ENCODE results near the gene UBTF.
A peak's percentile ranks its signal among the peaks of the same experiment; 100 is the strongest.

The UBTF gene

DNA sequence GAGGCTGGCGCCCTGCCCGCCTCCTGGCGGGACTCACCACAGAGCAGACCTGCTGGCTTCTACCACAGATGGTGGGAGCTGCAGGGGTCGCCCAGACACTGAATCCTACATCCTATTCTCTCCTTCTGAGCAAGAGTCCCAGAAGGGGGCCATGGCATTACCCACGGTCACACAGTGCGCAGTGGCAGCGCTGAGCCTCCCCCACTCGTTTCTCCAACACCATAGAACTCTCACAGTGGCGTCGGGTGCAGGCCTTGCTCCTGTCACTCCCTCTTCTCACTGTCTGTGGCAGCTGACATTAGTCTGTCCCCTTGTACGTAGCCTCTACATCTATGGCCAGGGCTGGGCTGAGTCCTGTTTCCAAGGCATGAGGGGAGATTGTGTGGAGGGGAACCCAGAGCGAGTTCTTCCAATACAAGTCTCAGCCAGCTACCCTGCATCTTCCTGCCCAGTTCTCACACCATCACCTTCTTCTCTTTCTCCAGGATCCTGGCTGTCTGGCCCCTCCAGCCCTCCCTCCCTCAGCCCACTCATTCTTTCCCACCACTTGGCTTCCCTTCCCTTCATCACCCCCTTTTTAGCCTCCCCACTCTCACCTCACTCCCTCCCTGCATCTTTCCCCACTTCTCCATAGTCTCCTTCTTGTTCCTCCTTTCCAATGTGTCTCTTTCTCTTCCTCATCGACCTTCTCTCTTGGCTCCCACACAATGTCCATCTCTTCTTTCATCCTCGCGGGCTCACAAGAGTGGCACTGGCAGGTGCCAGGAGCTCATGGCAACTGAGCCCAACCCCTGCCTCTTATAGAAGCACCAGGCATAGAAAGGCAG, 5.9 kb downstream of the UBTF start:
- DNase-seq = no peak

DNA sequence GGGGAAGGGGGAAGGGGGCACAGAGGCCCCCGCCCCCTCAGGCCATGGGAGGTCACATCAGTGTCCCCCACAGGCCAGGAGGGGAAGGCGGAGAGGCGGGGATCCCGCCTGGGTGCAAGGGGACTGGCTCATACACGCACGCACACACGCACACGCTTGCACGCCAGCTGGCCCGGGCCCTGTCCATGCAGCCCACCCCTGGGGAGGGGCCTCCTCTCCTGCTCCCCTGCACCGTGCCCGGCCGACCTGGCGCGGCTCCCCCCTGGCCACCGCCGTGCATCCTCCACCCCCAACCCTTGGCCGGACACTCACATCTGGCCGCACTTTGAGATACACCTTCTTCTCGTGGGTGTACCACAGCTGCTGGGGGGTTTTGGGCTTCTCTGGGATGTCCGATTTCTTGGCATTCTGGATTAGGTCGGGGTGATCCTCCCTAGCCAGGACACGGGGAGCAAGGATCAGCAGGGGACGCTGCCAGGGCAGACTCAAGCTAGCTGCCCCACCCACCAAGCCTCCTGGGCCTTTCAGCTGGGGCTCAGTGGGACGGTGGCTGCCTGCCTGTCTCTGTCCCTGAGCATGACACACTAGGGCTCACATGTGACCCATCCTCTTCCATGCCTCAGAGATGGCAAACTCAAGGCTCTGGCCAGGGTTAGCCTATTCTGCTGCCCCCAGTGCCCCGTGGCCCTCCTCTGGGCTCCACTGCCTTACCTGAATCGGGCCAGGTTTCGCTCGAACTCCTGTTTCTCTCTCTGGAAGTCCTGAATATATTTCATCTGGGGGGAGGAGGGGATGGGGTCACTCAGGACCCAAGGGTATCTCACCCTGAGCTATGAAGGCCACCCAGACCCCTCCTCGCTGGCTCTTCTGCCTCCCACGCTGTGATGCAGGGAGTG, 6.7 kb downstream of the UBTF start:
- no peak for DNase-seq

DNA sequence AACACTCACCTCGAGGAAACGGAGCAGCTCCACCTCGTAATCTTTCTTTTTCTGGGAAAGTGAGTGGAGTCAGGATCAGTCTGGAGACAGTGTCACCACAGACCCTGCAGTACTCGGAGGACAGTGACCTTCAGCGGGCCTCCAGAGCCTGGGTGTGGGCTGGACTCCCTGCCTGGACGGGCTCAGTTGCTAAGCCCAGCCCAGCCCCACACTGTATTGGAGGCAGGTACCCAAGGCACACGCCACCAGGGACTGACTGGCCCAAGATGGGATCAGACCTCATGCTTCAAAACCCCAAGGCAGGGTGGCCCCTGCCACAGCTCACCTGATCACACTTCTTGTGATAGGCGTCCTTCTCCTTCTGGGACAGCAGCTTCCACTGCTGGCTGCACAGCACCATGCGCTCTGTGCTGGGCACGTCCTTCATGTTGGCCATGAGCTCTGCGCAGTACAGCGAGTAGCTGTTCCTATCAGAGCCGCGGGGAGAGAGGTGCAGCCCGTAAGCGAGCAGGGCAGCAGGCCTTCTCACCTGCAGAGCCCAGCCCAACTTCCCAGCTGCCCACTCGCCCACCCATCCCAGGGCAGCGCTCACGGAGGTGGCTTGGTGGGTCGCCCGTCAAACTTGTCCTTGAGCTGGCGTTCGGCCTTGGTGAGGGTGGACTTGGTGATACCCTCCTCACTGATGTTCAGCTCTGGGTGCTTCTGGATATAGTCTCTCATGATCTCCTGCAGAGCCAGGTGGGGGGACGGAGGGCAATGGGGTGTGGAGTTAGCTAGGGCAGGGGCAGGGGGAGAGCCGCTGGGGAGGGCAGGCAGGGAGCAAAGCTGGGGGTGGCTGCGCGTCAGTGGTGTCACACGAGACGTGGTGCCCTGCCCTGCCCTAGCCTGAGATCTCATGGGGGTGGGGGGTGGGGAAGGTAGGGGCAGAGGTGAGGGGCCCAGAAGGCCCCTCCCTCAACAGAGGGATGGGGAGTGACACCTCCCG, 7.9 kb downstream of the UBTF start:
- DNase-seq = no peak

DNA sequence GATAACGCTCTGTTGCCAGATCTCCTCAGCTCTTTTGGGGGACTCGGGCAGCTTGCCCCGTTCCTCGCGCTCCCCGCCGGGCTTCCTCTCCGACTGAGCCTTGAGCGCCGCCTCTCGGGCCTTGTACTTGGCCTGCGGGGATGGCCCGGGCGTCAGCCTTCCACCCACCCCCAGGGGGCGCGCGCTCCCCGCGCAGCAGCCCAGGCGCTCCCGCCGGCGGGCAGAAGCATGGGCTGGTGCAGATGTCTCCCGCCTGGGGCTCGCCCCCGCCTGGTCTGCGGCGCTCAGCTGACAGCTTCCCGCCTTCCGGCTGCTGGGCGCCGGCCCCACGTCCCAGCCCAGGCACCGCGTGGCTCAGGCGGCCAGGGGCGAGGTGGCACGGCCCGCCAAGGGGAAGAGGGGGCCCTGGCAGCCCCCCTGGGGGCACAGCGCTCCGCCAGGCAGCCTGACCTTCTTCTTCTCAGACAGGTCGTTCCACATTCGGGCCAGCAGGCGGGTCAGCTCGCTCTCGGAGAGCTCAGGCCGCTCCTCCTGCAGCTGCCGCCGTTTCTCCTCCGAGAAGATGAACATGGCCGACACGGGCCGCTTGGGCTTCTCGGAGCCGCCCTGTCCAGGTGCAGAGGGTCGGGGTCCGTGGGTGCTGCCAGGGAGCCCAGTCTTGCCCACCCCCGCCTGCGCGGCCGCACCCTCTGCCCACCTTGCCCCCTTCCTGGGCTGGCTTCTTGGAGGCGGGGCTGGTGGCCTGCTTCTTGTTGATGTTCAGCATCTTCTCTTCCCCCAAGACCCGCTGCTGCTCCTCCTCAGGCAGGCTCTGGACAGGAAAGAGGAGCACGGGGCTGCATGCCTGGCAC, 8.9 kb downstream of the UBTF start:
- DNase-seq = peak; percentile 91

DNA sequence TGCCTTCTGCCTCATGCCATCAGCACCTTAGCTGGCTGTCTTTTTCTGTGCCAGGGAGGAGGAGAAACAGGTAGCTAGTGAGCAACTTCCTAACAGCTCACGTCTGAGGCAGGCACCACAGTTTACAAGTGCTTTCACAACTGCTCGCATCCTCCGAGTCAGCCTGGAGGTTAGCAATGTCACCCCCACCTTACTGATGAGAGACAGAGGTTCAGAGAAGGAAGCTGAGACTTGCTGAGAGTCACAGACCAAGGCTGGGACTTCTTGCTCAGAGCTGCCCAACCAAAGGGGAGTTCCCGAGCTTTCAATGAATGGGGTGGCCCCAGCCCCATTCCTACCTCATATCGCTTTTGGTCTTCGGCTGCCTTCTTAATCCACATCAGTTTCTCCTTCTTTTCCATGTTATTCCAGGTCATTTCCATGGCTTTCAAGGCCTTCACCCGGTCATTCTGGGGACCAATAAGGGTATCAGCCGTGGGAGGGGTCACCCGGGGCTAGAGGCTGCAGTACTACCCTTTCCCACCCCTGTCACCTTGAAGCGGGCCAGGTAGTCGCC, 9.6 kb downstream of the UBTF start:
- DNase-seq = no peak

DNA sequence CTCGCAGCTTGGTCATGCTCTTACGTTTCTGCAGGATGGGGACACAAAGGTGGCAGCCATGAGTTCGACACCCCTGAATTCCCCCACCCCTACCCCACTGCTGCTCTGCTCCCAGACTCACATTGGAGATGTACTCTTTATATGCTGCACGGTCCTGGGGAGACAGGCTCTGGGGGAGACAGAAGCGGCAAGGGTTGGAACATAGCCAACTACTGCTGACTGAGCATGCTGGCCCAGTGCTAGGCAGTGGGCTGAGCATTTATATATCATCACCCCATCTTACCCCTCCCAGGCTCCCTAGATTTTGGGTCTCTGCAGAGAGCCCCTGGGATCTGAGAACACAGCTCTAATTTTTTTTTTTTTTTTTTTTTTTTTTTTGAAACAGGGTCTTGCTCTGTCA, 11.7 kb downstream of the UBTF start:
- no peak for DNase-seq

DNA sequence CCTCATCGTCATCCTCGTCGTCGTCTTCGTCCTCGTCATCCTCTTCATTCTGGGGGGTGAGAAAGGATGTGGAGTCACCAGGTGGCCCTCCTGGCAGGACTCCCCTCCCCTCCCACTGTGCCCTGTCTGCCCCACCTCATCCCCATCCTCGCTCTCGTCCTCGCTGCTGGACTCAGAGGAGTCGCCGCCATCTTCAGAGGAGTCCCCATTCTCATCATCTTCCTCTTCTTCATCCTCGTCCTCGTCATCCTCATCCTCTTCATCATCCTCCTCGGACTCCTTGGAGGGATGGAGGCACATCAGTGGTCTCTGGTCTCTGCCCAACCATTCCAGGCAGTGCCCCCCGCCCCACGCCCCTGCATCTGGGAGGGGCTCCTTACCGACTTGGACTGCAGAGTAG, 12.2 kb downstream of the UBTF start:
- DNase-seq = no peak

DNA sequence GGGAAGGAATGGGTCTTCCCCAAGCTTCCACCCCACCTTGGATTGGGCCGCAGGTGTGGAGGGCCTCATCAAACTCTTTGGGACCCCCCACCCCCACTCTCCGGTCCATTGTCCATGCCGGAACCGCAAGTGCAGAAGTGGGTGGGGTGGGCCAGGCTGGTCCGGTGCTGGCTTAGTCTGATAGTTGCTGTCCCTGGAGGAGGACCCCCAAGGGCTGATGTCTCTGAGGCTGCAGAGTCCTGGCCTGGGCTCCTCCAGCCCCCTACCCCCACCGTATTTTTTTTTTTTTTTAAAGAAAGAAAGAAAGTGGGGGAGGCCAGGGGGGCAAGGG, 12.7 kb downstream of the UBTF start:
- DNase-seq = no peak

DNA sequence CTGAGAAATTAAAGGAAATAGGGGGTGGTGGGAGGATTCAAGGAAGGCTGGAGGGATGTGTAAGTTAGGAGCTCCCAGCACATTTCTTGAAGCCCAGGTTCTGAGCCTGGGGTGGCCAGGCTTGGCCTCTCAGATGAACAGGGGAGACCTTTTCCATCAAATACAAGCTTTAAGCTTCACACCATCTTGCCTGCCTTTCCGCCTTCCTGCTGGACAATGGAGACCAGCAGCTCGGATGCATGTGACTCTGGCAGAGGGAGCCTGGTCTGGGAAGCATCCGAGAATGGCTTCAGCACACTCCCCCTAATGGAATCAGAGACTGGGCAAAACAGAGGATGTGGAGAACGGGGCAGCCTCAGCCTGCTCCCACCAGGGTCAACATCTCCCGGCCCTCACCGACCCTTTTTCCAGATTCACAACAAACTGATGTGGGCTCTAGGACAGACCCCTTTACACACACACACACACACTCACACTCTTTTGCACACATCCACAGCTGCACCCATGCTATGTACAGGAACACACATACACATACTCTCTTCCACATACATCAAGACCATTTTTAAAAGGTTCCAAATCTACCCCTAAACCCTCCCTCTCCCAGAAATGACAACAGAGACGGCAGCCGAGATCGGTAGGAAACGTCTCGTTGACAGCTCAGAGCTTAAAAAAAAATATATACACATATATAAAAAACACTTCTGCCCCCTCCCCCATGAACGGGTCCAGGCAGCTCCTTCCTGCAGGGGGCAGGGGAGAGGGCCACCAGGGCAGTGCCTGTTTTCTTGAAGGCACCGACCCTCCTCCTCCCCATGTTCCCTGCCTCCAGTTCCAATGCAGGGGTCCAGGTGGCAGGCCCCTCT, 13.3 kb downstream of the UBTF start:
- no peak for DNase-seq

DNA sequence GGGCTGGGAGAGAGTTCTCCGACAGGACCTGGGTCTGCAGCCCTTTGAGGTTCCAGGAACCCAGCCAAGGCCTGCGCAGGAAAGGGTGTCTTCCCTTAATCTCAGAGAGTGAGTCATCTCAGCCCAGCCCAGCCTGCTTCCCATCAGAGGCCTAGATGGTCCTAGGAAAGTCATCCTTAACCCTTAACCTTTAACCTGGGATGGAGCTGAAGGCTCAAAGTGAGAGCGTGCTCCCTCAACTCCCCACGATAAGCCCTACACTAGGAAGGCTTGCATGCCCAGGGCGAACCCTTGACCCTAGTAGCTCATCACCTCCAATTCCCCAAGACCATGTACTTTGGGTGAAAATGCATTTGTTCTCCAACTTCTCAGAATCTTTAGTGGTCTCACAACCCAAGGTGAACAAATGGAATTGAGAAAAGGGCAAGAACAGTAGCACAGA, 15.0 kb downstream of the UBTF start:
- no peak for DNase-seq

DNA sequence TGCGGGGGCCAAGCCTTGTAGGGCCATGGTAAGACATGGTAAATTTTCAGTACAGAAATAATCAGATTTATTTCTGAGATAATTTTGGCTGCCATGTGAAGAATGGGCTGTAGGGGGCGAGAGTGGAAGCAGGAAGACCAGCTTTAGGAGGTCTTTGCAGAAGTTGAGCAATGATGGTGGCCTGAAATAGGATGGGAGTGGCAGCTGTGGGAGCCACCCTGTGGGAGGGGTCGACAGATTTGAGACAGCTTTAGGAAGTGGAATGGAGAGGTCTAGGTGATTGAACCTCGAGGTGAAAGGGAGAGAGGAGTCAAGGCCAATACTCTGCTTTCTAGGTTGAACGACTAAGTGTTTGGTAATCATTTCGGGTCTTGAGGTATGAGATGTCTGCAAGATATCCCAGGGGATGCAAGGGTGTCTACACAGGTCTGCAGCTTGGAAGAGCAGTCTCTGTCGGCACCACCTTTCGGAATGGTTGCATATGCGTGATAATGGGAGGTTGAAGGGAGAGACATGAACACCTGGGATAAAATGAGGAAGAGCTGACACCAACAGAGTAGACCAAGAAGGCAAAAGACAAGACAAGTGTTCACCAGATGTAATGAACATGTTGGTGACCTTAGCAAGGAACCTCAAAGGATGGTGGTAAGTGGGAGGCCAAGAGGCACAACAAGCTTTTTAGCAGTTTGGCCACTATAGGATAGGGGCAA, 15.6 kb downstream of the UBTF start:
- no peak for DNase-seq

DNA sequence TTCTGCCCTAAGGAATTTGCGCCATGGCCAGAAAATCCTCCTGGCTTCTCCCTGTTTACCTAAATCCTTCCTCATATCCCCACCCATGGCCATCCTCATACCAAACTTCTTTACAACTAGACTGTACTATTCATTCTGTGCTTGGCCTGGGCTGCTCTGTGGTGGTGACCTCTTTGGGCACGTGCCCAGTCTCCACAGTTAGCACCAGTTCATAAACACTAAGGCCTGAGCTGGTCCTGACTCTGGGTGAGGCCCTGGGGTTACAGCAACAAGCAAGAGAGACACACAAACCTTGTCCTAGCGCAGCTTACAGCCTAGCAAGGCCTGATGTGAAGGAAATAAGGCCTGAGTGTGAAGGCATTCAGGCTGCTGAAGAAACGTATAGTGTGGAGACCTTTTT, 16.7 kb downstream of the UBTF start:
- no peak for DNase-seq

DNA sequence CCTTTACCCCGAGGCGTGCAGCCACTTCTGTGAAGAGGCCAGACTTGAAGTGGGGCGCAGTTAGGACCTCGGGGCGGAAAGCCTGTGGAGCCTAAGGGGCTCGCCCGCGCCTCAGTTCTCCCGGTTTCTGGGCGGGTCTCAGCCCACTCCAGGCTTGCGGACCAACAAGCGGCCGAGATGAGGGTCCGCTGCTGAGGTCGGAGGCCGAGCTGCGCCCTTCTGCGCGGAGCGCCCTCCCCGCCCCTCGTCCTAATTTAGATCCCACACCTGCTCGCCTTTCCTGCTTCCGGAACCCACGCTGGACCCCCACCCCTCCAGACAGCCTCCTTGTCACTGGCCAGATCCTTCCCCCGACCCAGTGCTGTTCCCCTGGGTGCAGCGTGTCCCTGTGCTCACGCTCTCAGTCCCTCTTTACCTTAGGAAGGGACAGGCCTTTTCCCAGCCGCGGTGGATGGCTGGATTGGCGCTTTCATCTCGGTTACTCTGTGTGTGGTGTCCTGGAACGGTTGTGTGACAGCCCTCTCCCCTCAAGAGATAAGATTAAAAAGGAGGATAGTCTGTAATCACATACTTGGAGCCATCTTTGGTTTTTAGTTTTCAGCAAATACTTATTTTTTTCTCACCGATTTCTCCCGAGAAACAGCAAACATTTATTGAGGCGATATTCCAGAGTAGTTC, 18.9 kb downstream of the UBTF start:
- DNase-seq = no peak

DNA sequence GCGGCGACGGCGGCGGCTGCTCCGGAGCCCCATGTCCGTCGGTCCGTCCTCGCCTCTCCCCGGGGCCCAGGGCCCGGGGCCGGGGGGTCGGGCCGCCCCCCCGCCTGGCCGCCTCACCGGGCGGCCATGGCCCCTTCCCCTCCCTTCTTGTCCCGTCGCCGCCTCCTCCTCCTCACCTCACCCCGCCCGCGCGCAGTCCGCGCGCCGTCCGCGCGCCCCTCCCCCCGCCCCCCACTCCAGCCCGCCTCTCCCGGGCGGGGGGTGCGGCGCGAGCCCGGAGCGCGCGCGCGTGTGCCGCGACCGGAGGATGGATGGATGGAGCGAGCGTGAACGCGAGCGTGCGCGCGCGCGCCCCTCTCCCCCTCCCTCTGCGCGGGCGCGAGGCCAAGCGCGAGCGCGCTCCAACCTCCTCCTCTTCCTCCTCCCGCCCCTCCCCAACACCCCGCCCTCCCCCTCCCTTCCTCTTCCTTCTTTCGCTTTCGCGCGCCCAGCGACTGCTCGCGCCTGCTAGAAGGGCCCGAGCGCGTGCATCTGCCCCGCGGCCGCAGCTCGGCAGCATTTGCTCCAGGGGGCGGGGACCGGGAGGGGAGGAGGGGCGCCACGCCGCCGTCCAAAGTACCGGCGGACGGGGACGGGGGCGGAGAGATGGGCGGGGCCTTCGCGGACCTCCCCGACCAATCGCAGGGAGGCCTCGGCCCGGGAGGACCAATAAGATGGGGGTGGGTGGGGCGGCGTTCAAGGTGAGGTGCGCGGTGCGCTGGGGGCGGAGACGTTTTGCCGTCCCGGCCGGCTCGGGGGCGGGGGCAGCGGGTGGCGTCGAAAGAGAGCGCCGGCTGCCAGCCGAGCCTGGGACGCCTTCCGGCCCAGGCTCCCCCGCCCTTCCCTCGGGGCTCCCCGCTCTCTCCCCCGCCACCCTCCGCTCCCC, 19.7 kb downstream of the UBTF start, which contains the start of gene ATXN7L3:
Gene ATXN7L3, minus strand, starts transcription at position 332 of the 925 bp plus-strand sequence. CDS start 1,814 bp downstream, outside the sequence.
- peak; percentile 99 for DNase-seq

DNA sequence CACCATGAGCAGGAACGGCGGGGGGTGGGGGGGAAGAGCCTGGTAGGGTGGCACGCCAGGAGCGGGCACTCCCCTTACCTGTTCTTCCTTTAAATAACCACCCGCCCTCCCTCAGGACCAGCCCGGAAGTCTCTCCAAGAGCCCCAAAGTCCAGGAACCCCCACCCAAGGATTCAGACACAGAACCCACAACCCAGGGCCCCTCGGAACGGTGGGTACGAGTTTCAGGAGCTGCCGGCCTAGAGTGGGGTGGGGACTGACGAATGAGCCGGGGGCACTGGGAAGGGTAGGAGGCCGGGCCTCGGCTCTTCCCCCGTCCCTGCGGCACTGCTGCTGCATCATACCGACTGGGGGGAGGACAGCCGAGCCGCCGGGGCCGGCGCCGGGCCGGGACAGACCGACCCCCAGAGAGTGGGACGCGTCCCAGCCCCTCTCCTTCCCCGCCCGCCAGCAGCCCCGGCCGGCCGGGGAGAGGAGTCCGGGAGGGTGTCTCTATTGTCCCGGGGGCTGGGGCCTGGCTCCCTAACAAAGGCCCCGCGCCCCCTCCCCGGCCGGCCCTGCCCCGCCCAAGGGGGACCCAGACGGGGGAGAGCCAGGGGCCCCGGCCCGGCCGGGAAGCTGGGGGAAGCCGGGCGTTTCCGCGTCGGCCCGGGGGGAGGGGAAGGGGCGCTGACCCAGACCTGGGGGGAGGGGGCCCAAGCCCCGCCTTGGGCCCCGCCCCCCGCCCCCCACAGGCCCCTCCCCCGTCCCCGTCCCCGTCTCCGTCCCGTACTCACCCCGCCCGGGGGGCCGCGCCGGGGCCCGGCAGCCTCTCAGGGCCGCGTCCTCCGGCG, 20.5 kb downstream of the UBTF start:
- peak; percentile 86 for DNase-seq

DNA sequence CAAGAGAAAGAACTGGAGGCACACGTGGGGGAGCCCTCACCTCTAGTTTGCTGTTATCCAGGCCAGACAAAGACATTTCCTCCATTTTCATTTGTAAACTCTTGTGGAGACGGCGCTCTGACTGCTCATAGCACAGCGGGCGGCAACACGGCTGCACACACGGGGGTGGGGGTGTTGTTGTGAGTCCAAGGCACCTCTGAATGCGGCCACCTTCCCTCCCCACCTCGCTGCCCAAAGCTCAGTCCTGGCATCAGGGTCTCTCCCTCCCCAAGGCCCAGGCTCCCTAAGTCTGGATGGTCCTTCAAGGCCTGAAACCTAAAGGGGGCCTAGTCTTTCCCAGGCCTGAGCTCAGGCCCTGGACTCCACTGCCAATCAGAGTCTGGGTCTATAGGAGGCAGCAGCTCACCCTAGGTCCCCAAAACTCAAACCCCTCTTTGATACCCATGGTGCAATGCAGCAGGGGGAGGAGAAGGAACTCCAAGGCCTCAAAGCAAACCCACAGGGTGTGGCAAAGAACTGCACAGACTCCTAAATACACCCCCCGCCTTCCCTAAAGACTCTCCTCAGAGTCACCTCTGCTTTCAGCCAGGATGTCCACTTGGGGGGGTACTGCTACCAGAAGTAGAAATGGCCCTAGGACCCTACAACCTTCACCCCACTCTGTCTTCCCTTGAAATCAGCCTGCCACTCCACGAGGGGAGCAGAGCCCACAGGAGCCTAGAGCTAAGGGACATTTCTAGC, 21.3 kb downstream of the UBTF start:
- DNase-seq = no peak

Measured in right forelimb (tissue), 1 donor.